ENCODE measurements around the gene TOPAZ1. TPM values are rescaled to one million over a fixed set of nuclear protein-coding genes. Genes with fewer than 3 reads are reported as not detected.

The TOPAZ1 gene
- polyA plus RNA-seq, 1 donor: 0.01 TPM

DNA sequence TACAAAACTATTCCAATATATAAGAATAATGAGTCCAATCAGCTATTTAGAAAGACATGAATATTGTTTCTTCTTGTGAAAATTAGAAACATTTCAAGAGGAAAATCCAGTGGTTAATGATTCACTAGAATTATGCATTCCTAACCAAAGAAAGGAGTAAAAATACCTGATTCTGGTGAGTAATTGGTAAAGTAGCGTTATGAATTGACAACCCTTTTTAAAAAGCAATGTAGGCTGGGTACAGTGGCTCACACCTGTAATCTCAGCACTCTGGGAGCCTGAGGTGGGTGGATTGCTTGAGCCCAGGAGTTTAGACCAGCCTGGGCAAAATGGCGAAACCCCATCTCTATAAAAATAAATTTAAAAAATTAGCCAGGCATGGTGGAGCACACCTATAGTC lies 43.3 kb downstream of the TOPAZ1 start:
- H3K27ac ChIP-seq (ENCODE audit: low read length): no peak overlapping the region
- no CpG with 5 or more reads among the region's 2 CpGs for WGBS (ENCODE audit: insufficient coverage, low lambda C conversion rate)
- no peaks in the 10 kb centered on the region for H3K36me3 ChIP-seq (ENCODE audit: control insufficient read depth, insufficient read depth, low read length)
- H3K9me3 ChIP-seq (ENCODE audit: control insufficient read depth, low read depth, low read length): no peaks in the 10 kb centered on the region
- H3K4me1 ChIP-seq (ENCODE audit: control insufficient read depth, insufficient read depth, low read length): no peaks in the 10 kb centered on the region
- peaks cover 3% of the 10 kb centered on the region for H3K27me3 ChIP-seq (ENCODE audit: control insufficient read depth, insufficient read depth, low read length)
- no peak for DNase-seq
- H3K4me3 ChIP-seq (ENCODE audit: low read length): no peak overlapping the region

GRCh38 chr3:44289882-44290462 lies 48.3 kb downstream of the TOPAZ1 start:
- no peaks in the 10 kb centered on the region for H3K27me3 ChIP-seq (ENCODE audit: control insufficient read depth, insufficient read depth, low read length)
- no peaks in the 10 kb centered on the region for H3K4me1 ChIP-seq (ENCODE audit: control insufficient read depth, insufficient read depth, low read length)
- peak in 1 of 2 donors; percentile 23 for DNase-seq
- H3K4me3 ChIP-seq (ENCODE audit: low read length): no peak overlapping the region
- WGBS (ENCODE audit: insufficient coverage, low lambda C conversion rate): no CpG with 5 or more reads among the region's 3 CpGs
- H3K36me3 ChIP-seq (ENCODE audit: control insufficient read depth, insufficient read depth, low read length): no peaks in the 10 kb centered on the region
- no peaks in the 10 kb centered on the region for H3K9me3 ChIP-seq (ENCODE audit: control insufficient read depth, low read depth, low read length)
- H3K27ac ChIP-seq (ENCODE audit: low read length): no peak overlapping the region

DNA sequence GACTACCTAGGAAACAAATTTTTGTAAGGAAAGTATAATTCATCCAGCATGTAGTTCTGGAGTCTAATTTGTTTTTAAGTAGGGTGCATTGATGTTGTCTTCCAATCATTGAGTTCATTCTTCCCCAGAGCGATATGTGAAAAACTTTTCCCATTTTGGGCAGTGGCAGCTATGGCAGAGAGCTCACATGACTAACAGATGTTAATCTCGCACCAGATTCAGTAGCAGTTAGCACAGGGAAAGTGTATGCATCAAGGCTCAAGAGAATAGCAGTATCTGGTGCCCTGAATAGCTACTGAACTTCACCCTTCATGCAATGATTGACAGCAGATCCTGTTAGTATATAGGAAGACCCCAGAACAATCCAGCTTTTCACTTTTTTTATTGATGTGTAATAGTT lies 50.6 kb downstream of the TOPAZ1 start:
- WGBS (ENCODE audit: insufficient coverage, low lambda C conversion rate): no CpG with 5 or more reads among the region's 2 CpGs
- no peak for DNase-seq

DNA sequence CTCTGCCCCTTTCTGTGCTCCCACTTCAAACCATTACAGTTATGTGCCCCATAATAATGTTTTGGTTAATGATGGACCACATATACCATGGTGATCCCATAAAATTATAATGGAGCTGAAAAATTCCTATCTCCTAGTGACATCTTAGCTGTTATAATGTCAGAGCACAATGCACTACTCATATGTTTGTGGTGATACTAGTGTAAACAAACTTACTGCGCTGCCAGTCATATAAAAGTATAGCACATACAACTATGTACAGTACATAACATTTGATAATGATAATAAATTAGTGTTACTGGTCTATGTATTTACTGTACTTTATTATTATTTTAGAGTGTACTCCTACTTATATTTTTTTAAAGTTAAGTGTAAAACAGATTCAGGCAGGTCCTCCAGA lies 51.3 kb downstream of the TOPAZ1 start:
- Histone ChIP-seq H3K4me1 (ENCODE audit: control insufficient read depth, insufficient read depth, low read length) (no peaks in the 10 kb centered on the region), H3K4me3 (ENCODE audit: low read length) (no peak overlapping the region), H3K36me3 (ENCODE audit: control insufficient read depth, insufficient read depth, low read length) (no peaks in the 10 kb centered on the region), H3K27ac (ENCODE audit: low read length) (no peak overlapping the region), H3K27me3 (ENCODE audit: control insufficient read depth, insufficient read depth, low read length) (no peaks in the 10 kb centered on the region), H3K9me3 (ENCODE audit: control insufficient read depth, low read depth, low read length) (no peaks in the 10 kb centered on the region)
- no CpG with 5 or more reads among the region's 1 CpG for WGBS (ENCODE audit: insufficient coverage, low lambda C conversion rate)
- DNase-seq: no peak

More for the DNA sequence above, 50.6 kb downstream of the TOPAZ1 start:
- Histone ChIP-seq H3K4me3 (ENCODE audit: low read length) (no peak overlapping the region), H3K27me3 (ENCODE audit: control insufficient read depth, insufficient read depth, low read length) (no peaks in the 10 kb centered on the region), H3K9me3 (ENCODE audit: control insufficient read depth, low read depth, low read length) (no peaks in the 10 kb centered on the region), H3K36me3 (ENCODE audit: control insufficient read depth, insufficient read depth, low read length) (no peaks in the 10 kb centered on the region), H3K4me1 (ENCODE audit: control insufficient read depth, insufficient read depth, low read length) (no peaks in the 10 kb centered on the region), H3K27ac (ENCODE audit: low read length) (no peak overlapping the region)

DNA sequence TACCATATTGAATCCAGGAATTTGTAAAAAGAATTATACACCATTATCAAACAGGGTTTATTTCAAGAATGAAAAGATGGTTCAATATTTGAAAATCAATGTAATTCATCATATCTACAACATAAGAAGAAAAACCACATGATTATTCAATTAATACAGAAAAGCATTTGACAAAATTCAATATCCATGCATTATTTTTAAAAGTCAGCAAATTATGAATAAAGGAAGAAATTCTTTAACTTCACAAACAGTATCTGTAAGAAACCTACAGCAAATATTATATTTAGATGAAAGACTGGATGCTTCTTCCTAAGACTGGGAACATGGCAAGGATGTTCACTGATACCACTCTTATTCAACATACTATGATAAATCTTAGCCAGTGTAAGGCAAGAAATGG lies 55.6 kb downstream of the TOPAZ1 start:
- Histone ChIP-seq H3K9me3 (ENCODE audit: control insufficient read depth, low read depth, low read length) (no peaks in the 10 kb centered on the region), H3K36me3 (ENCODE audit: control insufficient read depth, insufficient read depth, low read length) (no peaks in the 10 kb centered on the region), H3K27me3 (ENCODE audit: control insufficient read depth, insufficient read depth, low read length) (no peaks in the 10 kb centered on the region), H3K4me3 (ENCODE audit: low read length) (no peak overlapping the region), H3K4me1 (ENCODE audit: control insufficient read depth, insufficient read depth, low read length) (no peaks in the 10 kb centered on the region), H3K27ac (ENCODE audit: low read length) (no peak overlapping the region)
- no peak for DNase-seq

DNA sequence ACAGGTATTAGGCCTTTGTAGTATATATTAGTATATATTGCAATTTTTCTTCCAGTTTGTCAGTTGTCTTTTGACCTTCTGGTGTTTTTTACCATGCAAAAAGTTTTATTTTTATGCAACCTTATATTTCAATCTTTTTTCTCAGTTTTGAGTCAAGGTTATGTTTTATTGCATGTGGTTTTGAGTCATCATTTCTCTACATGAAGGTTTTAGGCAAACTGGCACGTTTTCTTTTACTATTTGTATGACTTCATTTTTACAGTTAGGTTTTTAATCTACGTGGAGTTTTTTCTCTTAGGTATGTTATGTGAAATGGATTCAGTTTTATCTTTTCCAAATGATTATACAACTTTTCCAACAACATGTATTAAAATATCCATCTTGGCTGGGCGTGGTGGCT lies 60.1 kb downstream of the TOPAZ1 start:
- no peaks in the 10 kb centered on the region for H3K9me3 ChIP-seq (ENCODE audit: control insufficient read depth, low read depth, low read length)
- H3K27ac ChIP-seq (ENCODE audit: low read length): no peak overlapping the region
- H3K27me3 ChIP-seq (ENCODE audit: control insufficient read depth, insufficient read depth, low read length): no peaks in the 10 kb centered on the region
- no peak overlapping the region for H3K4me3 ChIP-seq (ENCODE audit: low read length)
- no peak for DNase-seq
- WGBS (ENCODE audit: insufficient coverage, low lambda C conversion rate): 93% methylated on average over 2 of the region's 3 CpGs
- H3K36me3 ChIP-seq (ENCODE audit: control insufficient read depth, insufficient read depth, low read length): no peaks in the 10 kb centered on the region
- no peaks in the 10 kb centered on the region for H3K4me1 ChIP-seq (ENCODE audit: control insufficient read depth, insufficient read depth, low read length)

GRCh38 chr3:44309500-44309899 lies 67.8 kb downstream of the TOPAZ1 start:
- Histone ChIP-seq H3K27ac (ENCODE audit: low read length) (no peak overlapping the region), H3K4me3 (ENCODE audit: low read length) (no peak overlapping the region), H3K9me3 (ENCODE audit: control insufficient read depth, low read depth, low read length) (no peaks in the 10 kb centered on the region), H3K4me1 (ENCODE audit: control insufficient read depth, insufficient read depth, low read length) (no peaks in the 10 kb centered on the region), H3K36me3 (ENCODE audit: control insufficient read depth, insufficient read depth, low read length) (no peaks in the 10 kb centered on the region), H3K27me3 (ENCODE audit: control insufficient read depth, insufficient read depth, low read length) (no peaks in the 10 kb centered on the region)
- no peak for DNase-seq

- peak in 1 of 2 donors; percentile 14 for DNase-seq
Observed at GRCh38 chr3:44318891-44319311, 77.2 kb downstream of the TOPAZ1 start.

GRCh38 chr3:44321335-44321734 lies 79.6 kb downstream of the TOPAZ1 start:
- H3K27ac ChIP-seq (ENCODE audit: low read length): no peak overlapping the region
- no peak overlapping the region for H3K4me3 ChIP-seq (ENCODE audit: low read length)
- no peaks in the 10 kb centered on the region for H3K9me3 ChIP-seq (ENCODE audit: control insufficient read depth, low read depth, low read length)
- H3K4me1 ChIP-seq (ENCODE audit: control insufficient read depth, insufficient read depth, low read length): no peaks in the 10 kb centered on the region
- no peaks in the 10 kb centered on the region for H3K27me3 ChIP-seq (ENCODE audit: control insufficient read depth, insufficient read depth, low read length)
- no CpG with 5 or more reads among the region's 3 CpGs for WGBS (ENCODE audit: insufficient coverage, low lambda C conversion rate)
- DNase-seq: peak in 1 of 2 donors; percentile 13
- H3K36me3 ChIP-seq (ENCODE audit: control insufficient read depth, insufficient read depth, low read length): no peaks in the 10 kb centered on the region

More at GRCh38 chr3:44318891-44319311, 77.2 kb downstream of the TOPAZ1 start:
- WGBS (ENCODE audit: insufficient coverage, low lambda C conversion rate): no CpG with 5 or more reads among the region's 8 CpGs
- Histone ChIP-seq H3K36me3 (ENCODE audit: control insufficient read depth, insufficient read depth, low read length) (no peaks in the 10 kb centered on the region), H3K4me3 (ENCODE audit: low read length) (no peak overlapping the region), H3K27me3 (ENCODE audit: control insufficient read depth, insufficient read depth, low read length) (no peaks in the 10 kb centered on the region), H3K4me1 (ENCODE audit: control insufficient read depth, insufficient read depth, low read length) (no peaks in the 10 kb centered on the region), H3K9me3 (ENCODE audit: control insufficient read depth, low read depth, low read length) (no peaks in the 10 kb centered on the region), H3K27ac (ENCODE audit: low read length) (no peak overlapping the region)

GRCh38 chr3:44323341-44323955 lies 81.8 kb downstream of the TOPAZ1 start:
- DNase-seq: peak; percentile 35 to 55
- Histone ChIP-seq H3K9me3 (ENCODE audit: control insufficient read depth, low read depth, low read length) (no peaks in the 10 kb centered on the region), H3K4me3 (ENCODE audit: low read length) (no peak overlapping the region), H3K27me3 (ENCODE audit: control insufficient read depth, insufficient read depth, low read length) (no peaks in the 10 kb centered on the region), H3K27ac (ENCODE audit: low read length) (no peak overlapping the region), H3K4me1 (ENCODE audit: control insufficient read depth, insufficient read depth, low read length) (no peaks in the 10 kb centered on the region), H3K36me3 (ENCODE audit: control insufficient read depth, insufficient read depth, low read length) (no peaks in the 10 kb centered on the region)
- WGBS (ENCODE audit: insufficient coverage, low lambda C conversion rate): 8% methylated on average over 2 of the region's 4 CpGs

- H3K4me3 ChIP-seq (ENCODE audit: low read length): no peak overlapping the region
- H3K36me3 ChIP-seq (ENCODE audit: control insufficient read depth, insufficient read depth, low read length): no peaks in the 10 kb centered on the region
- no peak for DNase-seq
- no peaks in the 10 kb centered on the region for H3K27me3 ChIP-seq (ENCODE audit: control insufficient read depth, insufficient read depth, low read length)
- H3K4me1 ChIP-seq (ENCODE audit: control insufficient read depth, insufficient read depth, low read length): no peaks in the 10 kb centered on the region
- no peak overlapping the region for H3K27ac ChIP-seq (ENCODE audit: low read length)
- H3K9me3 ChIP-seq (ENCODE audit: control insufficient read depth, low read depth, low read length): no peaks in the 10 kb centered on the region
Observed at GRCh38 chr3:44324584-44324983, 82.9 kb downstream of the TOPAZ1 start.
